HUES64 (cell line): ENCODE data around the gene DDAH1.

ENCODE experiments used
- H3K27ac ChIP-seq: 2 replicates; pipeline ENCODE4 v1.7.0; 2013; ENCODE audit warnings: low read depth, low read length, inconsistent platforms
- H3K27me3 ChIP-seq: 2 replicates; pipeline ENCODE4 v1.6.1; 2013; ENCODE audit warnings: mild to moderate bottlenecking, low read length; ENCODE audit not compliant: insufficient read depth
- H3K36me3 ChIP-seq: 2 replicates; pipeline ENCODE4 v1.6.1; 2013; ENCODE audit warnings: mild to moderate bottlenecking, low read length; ENCODE audit not compliant: insufficient read depth
- H3K4me1 ChIP-seq: 2 replicates; pipeline ENCODE4 v1.6.1; 2013; ENCODE audit warnings: mild to moderate bottlenecking, low read length, moderate library complexity; ENCODE audit not compliant: insufficient read depth
- H3K4me3 ChIP-seq: 2 replicates; pipeline ENCODE4 v1.5.1; 2013; ENCODE audit warnings: mild to moderate bottlenecking, low read length, moderate library complexity
- H3K9ac ChIP-seq: 2 replicates; pipeline ENCODE4 v1.6.1; 2013; ENCODE audit warnings: mild to moderate bottlenecking, low read depth, low read length
- H3K9me3 ChIP-seq: 2 replicates; pipeline ENCODE4 v1.6.1; 2013; ENCODE audit warnings: low read depth, low read length; ENCODE audit not compliant: insufficient read depth
- WGBS: fragments of 150-250, 120-280 bp; methylation state at CpG from one replicate; pipeline ENCODE4 v1.1.7; 2013; ENCODE audit warnings: missing lambda C conversion rate; 5-methylcytosine and 5-hydroxymethylcytosine counted together

The DDAH1 gene

DNA sequence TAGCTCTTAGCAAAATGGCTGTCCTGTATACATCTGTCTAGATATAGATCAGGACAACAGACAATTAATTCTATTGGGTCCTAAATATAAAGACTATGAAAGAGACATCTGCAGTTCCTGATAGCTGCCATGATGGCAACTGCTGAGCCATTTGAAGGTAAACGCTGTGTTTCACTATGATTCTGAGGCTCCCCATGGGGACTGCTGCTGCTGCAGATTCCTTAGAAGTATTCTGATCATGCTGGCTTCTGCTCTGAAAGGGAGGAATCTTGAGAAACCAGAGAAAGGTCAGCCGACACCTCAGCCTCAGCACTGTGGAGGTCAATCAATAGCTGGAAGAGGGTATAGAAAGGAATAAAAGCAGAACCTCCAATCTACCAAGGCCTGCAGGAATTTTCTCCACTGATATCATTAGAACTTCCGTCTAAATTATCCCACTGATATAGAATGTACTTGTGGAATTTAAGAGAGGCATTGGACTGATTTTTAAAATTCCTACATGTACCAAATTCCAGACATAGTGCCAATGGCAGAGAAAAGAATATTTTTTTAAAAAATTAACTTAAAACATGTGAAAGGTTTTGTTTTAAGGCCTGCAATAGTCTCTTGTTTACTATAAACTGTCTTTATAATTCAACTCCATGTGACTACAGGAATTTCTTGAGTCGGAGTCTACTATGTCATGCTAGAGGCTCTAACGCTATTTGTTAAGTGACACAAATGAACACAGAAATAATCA lies 53.2 kb downstream of the DDAH1 start:
- WGBS = 79% methylated on average over 4 of the region's 5 CpGs
- H3K27me3 ChIP-seq = no peaks in the 10 kb centered on the region
- H3K27ac ChIP-seq = peak overlapping the region; percentile 38
- no peak overlapping the region for H3K4me3 ChIP-seq
- H3K36me3 ChIP-seq = no peaks in the 10 kb centered on the region
- H3K9ac ChIP-seq = 0 out of 2 replicates have a peak overlapping the region, but pooled peaks have one; percentile 7
- H3K4me1 ChIP-seq = peaks cover 26% of the 10 kb centered on the region
- no peaks in the 10 kb centered on the region for H3K9me3 ChIP-seq

- H3K4me1 ChIP-seq = peaks cover 33% of the 10 kb centered on the region
- H3K9ac ChIP-seq = no peak overlapping the region
- H3K4me3 ChIP-seq = no peak overlapping the region
- H3K27ac ChIP-seq = no peak overlapping the region
- no peaks in the 10 kb centered on the region for H3K36me3 ChIP-seq
- H3K9me3 ChIP-seq = no peaks in the 10 kb centered on the region
- H3K27me3 ChIP-seq = no peaks in the 10 kb centered on the region
- WGBS = 88% methylated on average over 3 of the region's 3 CpGs
Observed at GRCh38 chr1:85409516-85409915, 55.4 kb downstream of the DDAH1 start.

GRCh38 chr1:85407746-85408377 lies 57.1 kb downstream of the DDAH1 start:
- Histone ChIP-seq H3K4me1 (peaks cover 33% of the 10 kb centered on the region), H3K4me3 (no peak overlapping the region), H3K36me3 (no peaks in the 10 kb centered on the region), H3K27me3 (no peaks in the 10 kb centered on the region), H3K9ac (no peak overlapping the region), H3K9me3 (no peaks in the 10 kb centered on the region), H3K27ac (no peak overlapping the region; the same call in 1 of the 2 replicates)
- WGBS = 90% methylated on average over 5 of the region's 5 CpGs

DNA sequence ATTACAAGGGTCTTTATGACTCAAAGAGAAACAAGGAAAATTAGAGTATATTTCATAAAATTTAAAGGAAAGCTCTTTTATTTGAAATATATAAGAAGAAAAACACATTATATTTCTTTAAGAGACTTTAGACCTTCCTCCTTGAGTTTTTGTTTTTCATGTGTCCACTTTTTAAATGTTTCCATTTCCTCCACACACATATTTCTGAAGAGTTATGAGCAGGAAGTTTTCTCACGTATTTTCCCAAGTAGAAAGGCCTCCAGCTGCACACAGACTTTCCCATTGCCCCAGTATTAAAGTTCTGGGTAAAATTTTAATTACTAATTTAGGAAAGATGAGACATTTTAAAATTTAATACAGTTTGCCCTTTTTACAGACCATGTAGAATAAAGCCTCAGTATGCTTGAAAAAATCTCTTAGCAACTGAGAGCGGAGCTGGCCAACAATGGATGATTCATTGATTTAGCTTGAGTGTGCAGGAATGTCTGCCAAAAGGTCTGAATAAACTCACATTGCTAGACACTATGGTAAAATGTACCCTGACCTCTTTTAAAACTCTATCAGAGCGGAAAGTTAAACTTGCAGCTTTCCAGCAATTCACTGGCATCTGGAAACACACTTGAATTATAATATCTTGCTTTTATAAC lies 57.9 kb downstream of the DDAH1 start:
- Histone ChIP-seq H3K27ac (peak overlapping the region; percentile 23; the same call in 1 of the 2 replicates), H3K27me3 (no peaks in the 10 kb centered on the region), H3K4me1 (peaks cover 28% of the 10 kb centered on the region), H3K36me3 (no peaks in the 10 kb centered on the region), H3K9ac (no peak overlapping the region), H3K9me3 (no peaks in the 10 kb centered on the region), H3K4me3 (no peak overlapping the region)
- WGBS = 83% methylated on average over 2 of the region's 3 CpGs

- H3K9me3 ChIP-seq = no peaks in the 10 kb centered on the region
- peaks cover 19% of the 10 kb centered on the region for H3K4me1 ChIP-seq
- WGBS = no CpG with 5 or more reads among the region's 1 CpG
- H3K27ac ChIP-seq = no peak overlapping the region
- H3K4me3 ChIP-seq = no peak overlapping the region
- H3K27me3 ChIP-seq = no peaks in the 10 kb centered on the region
- H3K36me3 ChIP-seq = no peaks in the 10 kb centered on the region
- H3K9ac ChIP-seq = no peak overlapping the region
Observed at GRCh38 chr1:85406081-85406480, 58.9 kb downstream of the DDAH1 start.

DNA sequence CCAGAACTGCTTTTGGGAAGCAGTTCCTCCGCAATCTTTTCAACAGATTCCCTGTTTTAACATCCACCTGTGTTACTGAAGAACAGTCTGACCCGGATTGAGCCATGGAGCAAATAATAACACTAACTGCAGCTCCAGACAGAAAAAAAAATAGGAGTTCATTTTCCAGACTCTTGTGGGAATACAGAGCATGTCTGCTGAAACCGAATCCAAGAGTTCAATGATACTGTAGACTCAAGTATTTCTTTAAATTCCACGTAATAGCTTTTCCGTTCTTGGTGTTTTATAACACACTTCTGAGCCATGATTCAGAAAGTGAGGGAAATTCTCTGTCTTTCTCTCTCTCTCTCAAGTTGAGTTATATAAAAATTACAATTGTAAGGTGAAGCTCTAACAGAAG lies 60.6 kb downstream of the DDAH1 start:
- no peak overlapping the region for H3K27ac ChIP-seq
- H3K4me1 ChIP-seq = peaks cover 21% of the 10 kb centered on the region
- 98% methylated on average over 5 of the region's 5 CpGs for WGBS
- H3K36me3 ChIP-seq = no peaks in the 10 kb centered on the region
- no peaks in the 10 kb centered on the region for H3K9me3 ChIP-seq
- H3K9ac ChIP-seq = no peak overlapping the region
- H3K27me3 ChIP-seq = no peaks in the 10 kb centered on the region
- no peak overlapping the region for H3K4me3 ChIP-seq

GRCh38 chr1:85398391-85399064 lies 66.4 kb downstream of the DDAH1 start:
- Histone ChIP-seq H3K9me3 (no peaks in the 10 kb centered on the region), H3K4me1 (peaks cover 36% of the 10 kb centered on the region), H3K4me3 (no peak overlapping the region), H3K27me3 (no peaks in the 10 kb centered on the region), H3K27ac (no peak overlapping the region), H3K9ac (no peak overlapping the region), H3K36me3 (no peaks in the 10 kb centered on the region)
- 94% methylated on average over 6 of the region's 6 CpGs for WGBS

- Histone ChIP-seq H3K27ac (0 out of 2 replicates have a peak overlapping the region, but pooled peaks have one; percentile 7), H3K36me3 (no peaks in the 10 kb centered on the region), H3K9ac (no peak overlapping the region), H3K4me3 (no peak overlapping the region), H3K9me3 (no peaks in the 10 kb centered on the region), H3K27me3 (no peaks in the 10 kb centered on the region), H3K4me1 (peaks cover 45% of the 10 kb centered on the region)
- WGBS = 73% methylated on average over 3 of the region's 4 CpGs
Observed at GRCh38 chr1:85397490-85398032, 67.4 kb downstream of the DDAH1 start.

- H3K9ac ChIP-seq = no peak overlapping the region
- 85% methylated on average over 2 of the region's 2 CpGs for WGBS
- no peak overlapping the region for H3K27ac ChIP-seq
- H3K4me1 ChIP-seq = peaks cover 45% of the 10 kb centered on the region
- H3K27me3 ChIP-seq = no peaks in the 10 kb centered on the region
- no peak overlapping the region for H3K4me3 ChIP-seq
- H3K36me3 ChIP-seq = no peaks in the 10 kb centered on the region
- no peaks in the 10 kb centered on the region for H3K9me3 ChIP-seq
Observed at GRCh38 chr1:85396194-85396593, 68.8 kb downstream of the DDAH1 start.

GRCh38 chr1:85394130-85394529 lies 70.8 kb downstream of the DDAH1 start:
- peak overlapping the region; percentile 75 for H3K27ac ChIP-seq
- H3K4me1 ChIP-seq = peaks cover 37% of the 10 kb centered on the region

More at GRCh38 chr1:85394130-85394529, 70.8 kb downstream of the DDAH1 start:
- Histone ChIP-seq H3K9ac (peak overlapping the region; percentile 23; the same call in 1 of the 2 replicates), H3K27me3 (no peaks in the 10 kb centered on the region), H3K36me3 (no peaks in the 10 kb centered on the region), H3K4me3 (0 out of 2 replicates have a peak overlapping the region, but pooled peaks have one; percentile 5), H3K9me3 (no peaks in the 10 kb centered on the region)
- 85% methylated on average over 2 of the region's 2 CpGs for WGBS
